ENCODE results near the gene PITPNB.

Gene PITPNB

GRCh38 chr22:27918341-27919221, 475 bp downstream of the PITPNB start:
- intact Hi-C loops (cut with DNase I; ENCODE audit: low total_unique reads), result loop anchor here (2.0 kb wide), 1 partner anchor 30 kb away; no protein-coding TSS in a partner anchor
- H3K36me3 ChIP-seq, result peaks cover 0 to 7% (median 0%) of the 10 kb centered on the region in 3 donors
- H3K27ac ChIP-seq, result peak overlapping the region; percentile 94 to 97
- peak overlapping the region; percentile 74 to 92 for H3K4me3 ChIP-seq
- TF ChIP-seq CTCF (IDR thresholded peaks at IDR 0.05), result no peak
- no peaks in the 10 kb centered on the region for H3K27me3 ChIP-seq
- no peaks in the 10 kb centered on the region for H3K9me3 ChIP-seq
- peak; percentile 65 to 77 for DNase-seq
- H3K4me1 ChIP-seq, result peaks cover 0 to 63% (median 29%) of the 10 kb centered on the region in 4 donors

- H3K9me3 ChIP-seq, result no peaks in the 10 kb centered on the region
- DNase-seq, result no peak
- H3K27me3 ChIP-seq, result no peaks in the 10 kb centered on the region
- H3K4me3 ChIP-seq, result no peak overlapping the region
- no peak overlapping the region for H3K27ac ChIP-seq
- intact Hi-C loops (cut with DNase I; ENCODE audit: low total_unique reads), result no loop called here
- no peaks in the 10 kb centered on the region for H3K36me3 ChIP-seq
- no peak for TF ChIP-seq CTCF (IDR thresholded peaks at IDR 0.05)
- H3K4me1 ChIP-seq, result peaks cover 0 to 79% (median 47%) of the 10 kb centered on the region in 4 donors
Measured at GRCh38 chr22:27915986-27916385, 3.1 kb downstream of the PITPNB start.

GRCh38 chr22:27913162-27913741, 5.8 kb downstream of the PITPNB start:
- H3K9me3 ChIP-seq, result no peaks in the 10 kb centered on the region
- no peak for DNase-seq
- H3K27ac ChIP-seq, result peak overlapping the region in 1 of 2 donors; percentile 35
- intact Hi-C loops (cut with DNase I; ENCODE audit: low total_unique reads), result no loop called here
- no peaks in the 10 kb centered on the region for H3K27me3 ChIP-seq
- H3K4me3 ChIP-seq, result no peak overlapping the region
- peaks cover 0 to 69% (median 41%) of the 10 kb centered on the region in 4 donors for H3K4me1 ChIP-seq
- H3K36me3 ChIP-seq, result peaks cover 8 to 22% (median 15%) of the 10 kb centered on the region in 3 donors
- TF ChIP-seq CTCF (IDR thresholded peaks at IDR 0.05), result no peak

GRCh38 chr22:27912101-27912500, 7.0 kb downstream of the PITPNB start:
- no peak overlapping the region for H3K4me3 ChIP-seq
- peaks cover 0 to 58% (median 35%) of the 10 kb centered on the region in 4 donors for H3K4me1 ChIP-seq
- H3K27me3 ChIP-seq, result no peaks in the 10 kb centered on the region
- H3K27ac ChIP-seq, result peak overlapping the region; percentile 8 to 38
- TF ChIP-seq CTCF (IDR thresholded peaks at IDR 0.05), result no peak
- H3K36me3 ChIP-seq, result peaks cover 17 to 27% (median 24%) of the 10 kb centered on the region in 3 donors
- no peak for DNase-seq
- H3K9me3 ChIP-seq, result no peaks in the 10 kb centered on the region
- intact Hi-C loops (cut with DNase I; ENCODE audit: low total_unique reads), result no loop called here

- Histone ChIP-seq H3K9me3 (no peaks in the 10 kb centered on the region), H3K27me3 (no peaks in the 10 kb centered on the region), H3K36me3 (peaks cover 18 to 32% (median 28%) of the 10 kb centered on the region in 3 donors), H3K4me3 (no peak overlapping the region), H3K4me1 (peaks cover 0 to 53% (median 31%) of the 10 kb centered on the region in 4 donors), H3K27ac (peak overlapping the region in 1 of 2 donors; percentile 8)
- intact Hi-C loops (cut with DNase I; ENCODE audit: low total_unique reads), result no loop called here
- TF ChIP-seq CTCF (IDR thresholded peaks at IDR 0.05), result no peak
- DNase-seq, result no peak
Measured at GRCh38 chr22:27911330-27911729, 7.7 kb downstream of the PITPNB start.

Data from tibial artery (tissue), 4 donors.